H9 (cell line): ENCODE results near the gene UBE2E3. TPM values are rescaled to one million over a fixed set of nuclear protein-coding genes. Genes with fewer than 3 reads are reported as not detected.
"Not testable (repeated sequence)": the region's sequence is repeated elsewhere in the genome, so short reads cannot be mapped to it uniquely, and the experiment has no call there.

ENCODE experiments used
- DNase-seq: peaks from one replicate; pipeline ENCODE4 v3.0.0-alpha.2; 2017
- H2AFZ ChIP-seq: one replicate; pipeline ENCODE4 v1.6.1; 2013; ENCODE audit warnings: mild to moderate bottlenecking, low read length, control low read depth, moderate library complexity
- H2AK5ac ChIP-seq: 2 replicates; pipeline ENCODE4 v1.6.1; 2013; ENCODE audit warnings: low read length, control low read depth, mixed read lengths; ENCODE audit not compliant: insufficient read length
- H2BK120ac ChIP-seq: one replicate; pipeline ENCODE4 v1.6.1; 2013; ENCODE audit warnings: low read depth, mild to moderate bottlenecking, low read length, control low read depth, inconsistent platforms; ENCODE audit not compliant: poor library complexity, severe bottlenecking
- H2BK12ac ChIP-seq: 2 replicates; pipeline ENCODE4 v1.6.1; 2013; ENCODE audit warnings: low read length, control low read depth, mixed read lengths, low read depth; ENCODE audit not compliant: insufficient read length
- H2BK15ac ChIP-seq: 2 replicates; pipeline ENCODE4 v1.6.1; 2013; ENCODE audit warnings: low read depth, low read length, control low read depth
- H2BK20ac ChIP-seq: one replicate; pipeline ENCODE4 v1.6.1; 2013; ENCODE audit warnings: low read depth, mild to moderate bottlenecking, low read length, control low read depth, inconsistent platforms; ENCODE audit not compliant: poor library complexity, severe bottlenecking
- H2BK5ac ChIP-seq: 2 replicates; pipeline ENCODE4 v1.6.1; 2013; ENCODE audit warnings: low read length, control low read depth, mixed read lengths; ENCODE audit not compliant: insufficient read length
- H3K14ac ChIP-seq: 2 replicates; pipeline ENCODE4 v1.6.1; 2013; ENCODE audit warnings: low read length, control low read depth; ENCODE audit not compliant: insufficient read depth
- H3K18ac ChIP-seq: 2 replicates; pipeline ENCODE4 v1.6.1; 2013; ENCODE audit warnings: low read depth, mild to moderate bottlenecking, mixed read lengths, low read length, control low read depth; ENCODE audit not compliant: insufficient read length
- H3K23ac ChIP-seq: 2 replicates; pipeline ENCODE4 v1.6.1; 2013; ENCODE audit warnings: low read length, control low read depth, mixed read lengths, low read depth; ENCODE audit not compliant: insufficient read length
- H3K23me2 ChIP-seq: 2 replicates; pipeline ENCODE4 v1.6.1; 2013; ENCODE audit warnings: low read depth, mild to moderate bottlenecking, mixed read lengths, low read length, control low read depth; ENCODE audit not compliant: insufficient read length, poor library complexity, severe bottlenecking
- H3K27ac ChIP-seq: 2 replicates; pipeline ENCODE4 v1.5.1; 2013; ENCODE audit warnings: low read length, control low read depth, mixed read lengths, low read depth; ENCODE audit not compliant: insufficient read length
- H3K27me3 ChIP-seq: 2 replicates; pipeline ENCODE4 v1.6.1; 2013; ENCODE audit warnings: low read length, control low read depth, inconsistent platforms; ENCODE audit not compliant: insufficient read depth
- H3K4ac ChIP-seq: 2 replicates; pipeline ENCODE4 v1.6.1; 2013; ENCODE audit warnings: low read depth, mild to moderate bottlenecking, control low read depth, inconsistent platforms, low read length, moderate library complexity
- H3K4me1 ChIP-seq: 2 replicates; pipeline ENCODE4 v1.6.1; 2013; ENCODE audit warnings: low read length, control low read depth, inconsistent platforms; ENCODE audit not compliant: insufficient read depth
- H3K4me2 ChIP-seq: 2 replicates; pipeline ENCODE4 v1.6.1; 2013; ENCODE audit warnings: low read length, control low read depth, mixed read lengths; ENCODE audit not compliant: insufficient read length, insufficient read depth
- H3K56ac ChIP-seq: 2 replicates; pipeline ENCODE4 v1.6.1; 2013; ENCODE audit warnings: low read depth, mild to moderate bottlenecking, mixed read lengths, low read length, control low read depth; ENCODE audit not compliant: insufficient read length
- H3K79me1 ChIP-seq: 2 replicates; pipeline ENCODE4 v1.6.1; 2013; ENCODE audit warnings: low read depth, mild to moderate bottlenecking, moderate library complexity, low read length, control low read depth, inconsistent platforms; ENCODE audit not compliant: insufficient read depth, poor library complexity, severe bottlenecking
- H3K79me2 ChIP-seq: 2 replicates; pipeline ENCODE4 v1.6.1; 2013; ENCODE audit warnings: low read length, control low read depth, inconsistent platforms; ENCODE audit not compliant: insufficient read depth
- H3K9ac ChIP-seq: 2 replicates; pipeline ENCODE4 v1.6.1; 2013; ENCODE audit warnings: low read length, control low read depth, mixed read lengths; ENCODE audit not compliant: insufficient read length; ENCODE audit errors: extremely low read depth
- H3K9me3 ChIP-seq: one replicate; pipeline ENCODE4 v1.6.1; 2013; ENCODE audit warnings: low read depth, low read length, inconsistent platforms; ENCODE audit not compliant: control insufficient read depth
- H3T11ph ChIP-seq: one replicate; pipeline ENCODE4 v1.6.1; 2013; ENCODE audit warnings: mild to moderate bottlenecking, low read length, control low read depth, inconsistent platforms
- H4K20me1 ChIP-seq: one replicate; pipeline ENCODE4 v1.6.1; 2013; ENCODE audit not compliant: control insufficient read depth, insufficient read length, insufficient read depth
- H4K5ac ChIP-seq: 2 replicates; pipeline ENCODE4 v1.6.1; 2013; ENCODE audit warnings: low read depth, mild to moderate bottlenecking, mixed read lengths, low read length, control low read depth; ENCODE audit not compliant: insufficient read length
- H4K8ac ChIP-seq: replicated peaks from 2 replicates; pipeline ENCODE4 v1.6.1; 2013; ENCODE audit warnings: low read length, control low read depth, mixed read lengths, low read depth; ENCODE audit not compliant: insufficient read length
- H4K91ac ChIP-seq: 2 replicates; pipeline ENCODE4 v1.6.1; 2013; ENCODE audit warnings: low read depth, mild to moderate bottlenecking, moderate library complexity, mixed read lengths, low read length, control low read depth; ENCODE audit not compliant: insufficient read length
- H3K27ac Mint-ChIP-seq, 3 experiments: 2 replicates in 2 of 3; 3 replicates in 1 of 3; pipeline ENCODE4 v1.8.0; 2020 to 2021; ENCODE audit warnings: mixed read lengths in 3 of 3, mild to moderate bottlenecking in 1 of 3, moderate library complexity in 1 of 3
- H3K27me3 Mint-ChIP-seq: 2 replicates; pipeline ENCODE4 v1.8.0; 2021; ENCODE audit warnings: low read depth, mild to moderate bottlenecking, moderate library complexity, mixed read lengths
- H3K36me3 Mint-ChIP-seq, 3 experiments: 2 replicates in 2 of 3; 3 replicates in 1 of 3; pipeline ENCODE4 v1.8.0; 2020 to 2021; ENCODE audit warnings: low read depth in 3 of 3, mixed read lengths in 3 of 3; ENCODE audit not compliant: insufficient read depth in 1 of 3
- H3K4me1 Mint-ChIP-seq, 2 experiments: 2 replicates each; pipeline ENCODE4 v1.8.0; 2020; ENCODE audit warnings: mixed read lengths in 2 of 2
- H3K4me3 Mint-ChIP-seq, 2 experiments: 2 replicates in 1 of 2; 3 replicates in 1 of 2; pipeline ENCODE4 v1.8.0; 2020 to 2021; ENCODE audit warnings: mild to moderate bottlenecking in 2 of 2, mixed read lengths in 2 of 2, moderate library complexity in 1 of 2
- H3K9me3 Mint-ChIP-seq, 2 experiments: 2 replicates in 1 of 2; 3 replicates in 1 of 2; pipeline ENCODE4 v1.8.0; 2020; ENCODE audit warnings: mild to moderate bottlenecking in 2 of 2, mixed read lengths in 2 of 2, moderate library complexity in 1 of 2
- WGBS: extraction: QIAGEN DNeasy Blood & Tissue Kit; methylation state at CpG from one replicate; pipeline ENCODE4 v1.1.7; 2013; ENCODE audit warnings: missing lambda C conversion rate, low lambda C conversion rate, mixed read lengths; ENCODE audit not compliant: insufficient read length; ENCODE audit errors: extremely low coverage; 5-methylcytosine and 5-hydroxymethylcytosine counted together
- total RNA-seq: library from RNA; stranded (reverse); gene quantifications from 2 replicates; pipeline ENCODE4 v1.2.1, GENCODE V29; 2021
- TF ChIP-seq, protein P1 (sequence below): fragments of 200-600 bp; sonication (generic); conservative IDR thresholded peaks from 3 replicates; pipeline ENCODE4 v1.8.0; 2021; ENCODE audit warnings: antibody characterized with exemption, mild to moderate bottlenecking

UBE2E3 gene
- total RNA-seq, 1 experiment from 2014 or later: 89.1 TPM

DNA sequence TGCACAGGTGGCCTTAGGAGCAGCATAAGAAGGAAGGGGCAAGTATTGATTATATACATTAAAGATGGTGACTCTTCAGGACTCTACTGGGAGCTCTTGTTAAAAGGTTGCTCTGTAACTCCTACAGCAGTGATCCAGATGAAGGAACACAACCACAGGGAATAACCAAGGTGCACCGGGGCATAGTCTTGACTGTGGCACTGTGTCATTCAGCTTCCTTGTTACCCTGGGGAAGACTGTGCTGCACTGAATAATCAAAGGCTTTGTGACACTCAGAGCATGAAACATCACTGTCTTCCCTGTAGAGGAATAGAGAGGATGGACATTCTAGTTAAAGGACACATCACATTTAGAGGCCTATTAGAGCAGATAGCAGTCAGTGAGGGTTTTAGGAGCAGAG, 105.3 kb downstream of the UBE2E3 start:
- Histone ChIP-seq H3K4ac (no peak overlapping the region), H3T11ph (no peak overlapping the region), H3K27ac (no peak overlapping the region), H3K27me3 (no peaks in the 10 kb centered on the region), H2BK12ac (no peak overlapping the region), H3K79me1 (no peaks in the 10 kb centered on the region), H2AFZ (no peak overlapping the region), H3K4me2 (no peak overlapping the region), H3K56ac (no peak overlapping the region), H4K5ac (no peak overlapping the region), H4K20me1 (no peaks in the 10 kb centered on the region), H2BK120ac (no peak overlapping the region), H2BK20ac (no peak overlapping the region), H3K14ac (no peak overlapping the region), H3K9ac (no peak overlapping the region), H2AK5ac (no peak overlapping the region), H4K8ac (no peak overlapping the region), H2BK15ac (no peak overlapping the region), H3K9me3 (no peaks in the 10 kb centered on the region), H3K18ac (no peak overlapping the region), H2BK5ac (no peak overlapping the region), H3K23ac (no peak overlapping the region), H4K91ac (no peak overlapping the region), H3K23me2 (no peaks in the 10 kb centered on the region), H3K4me1 (no peaks in the 10 kb centered on the region), H3K79me2 (no peaks in the 10 kb centered on the region)
- Mint-ChIP-seq H3K36me3 (peaks cover 5 to 11% (median 5%) of the 10 kb centered on the region in 3 experiments; a peak in 4 of 7 replicates), H3K9me3 (peaks cover 6 to 12% of the 10 kb centered on the region in 2 experiments; a peak in 2 of 5 replicates), H3K27ac (no peak overlapping the region), H3K4me1 (no peaks in the 10 kb centered on the region), H3K4me3 (no peak overlapping the region), H3K27me3 (no peaks in the 10 kb centered on the region)
- WGBS: no CpG with 5 or more reads among the region's 1 CpG
- DNase-seq: no peak
- TF ChIP-seq, protein P1, sequence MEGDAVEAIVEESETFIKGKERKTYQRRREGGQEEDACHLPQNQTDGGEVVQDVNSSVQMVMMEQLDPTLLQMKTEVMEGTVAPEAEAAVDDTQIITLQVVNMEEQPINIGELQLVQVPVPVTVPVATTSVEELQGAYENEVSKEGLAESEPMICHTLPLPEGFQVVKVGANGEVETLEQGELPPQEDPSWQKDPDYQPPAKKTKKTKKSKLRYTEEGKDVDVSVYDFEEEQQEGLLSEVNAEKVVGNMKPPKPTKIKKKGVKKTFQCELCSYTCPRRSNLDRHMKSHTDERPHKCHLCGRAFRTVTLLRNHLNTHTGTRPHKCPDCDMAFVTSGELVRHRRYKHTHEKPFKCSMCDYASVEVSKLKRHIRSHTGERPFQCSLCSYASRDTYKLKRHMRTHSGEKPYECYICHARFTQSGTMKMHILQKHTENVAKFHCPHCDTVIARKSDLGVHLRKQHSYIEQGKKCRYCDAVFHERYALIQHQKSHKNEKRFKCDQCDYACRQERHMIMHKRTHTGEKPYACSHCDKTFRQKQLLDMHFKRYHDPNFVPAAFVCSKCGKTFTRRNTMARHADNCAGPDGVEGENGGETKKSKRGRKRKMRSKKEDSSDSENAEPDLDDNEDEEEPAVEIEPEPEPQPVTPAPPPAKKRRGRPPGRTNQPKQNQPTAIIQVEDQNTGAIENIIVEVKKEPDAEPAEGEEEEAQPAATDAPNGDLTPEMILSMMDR: no peak

DNA sequence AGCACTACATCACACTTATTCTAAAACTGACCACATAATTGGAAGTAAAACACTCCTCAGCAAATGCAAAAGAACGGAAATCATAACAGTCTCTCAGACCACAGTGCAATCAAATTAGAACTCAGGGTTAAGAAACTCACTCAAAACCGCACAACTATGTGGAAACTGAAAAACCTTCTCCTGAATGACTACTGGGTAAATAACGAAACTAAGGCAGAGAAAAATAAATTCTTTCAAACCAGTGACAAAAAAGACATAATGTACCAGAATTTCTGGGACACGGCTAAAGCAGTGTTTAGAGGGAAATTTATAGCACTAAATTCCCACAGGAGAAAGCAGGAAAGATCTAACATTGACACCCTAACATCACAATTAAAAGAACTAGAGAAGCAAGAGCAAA, 111.5 kb downstream of the UBE2E3 start:
- DNase-seq, H2BK120ac ChIP-seq, H3K9me3 ChIP-seq, H2BK5ac ChIP-seq, H3K4me1 ChIP-seq, H3K27me3 ChIP-seq, H3K23me2 ChIP-seq, H3K4me1 Mint-ChIP-seq, H3K23ac ChIP-seq, H4K20me1 ChIP-seq, H3K9ac ChIP-seq, H3K27ac ChIP-seq, H2AFZ ChIP-seq, H3K27ac Mint-ChIP-seq, H4K8ac ChIP-seq, H4K5ac ChIP-seq, H2AK5ac ChIP-seq, H3K56ac ChIP-seq, H3K27me3 Mint-ChIP-seq, H2BK15ac ChIP-seq, H3T11ph ChIP-seq, H3K4me3 Mint-ChIP-seq, H3K79me1 ChIP-seq, H3K4ac ChIP-seq, H4K91ac ChIP-seq, H2BK12ac ChIP-seq, H3K14ac ChIP-seq, H3K4me2 ChIP-seq, H2BK20ac ChIP-seq, H3K18ac ChIP-seq, H3K79me2 ChIP-seq: not testable (repeated sequence)
- peaks cover 34 to 43% of the 10 kb centered on the region in 2 experiments for H3K9me3 Mint-ChIP-seq
- peaks cover 12 to 34% (median 29%) of the 10 kb centered on the region in 3 experiments; a peak in 6 of 7 replicates for H3K36me3 Mint-ChIP-seq
- no CpG with 5 or more reads among the region's 4 CpGs for WGBS
